NCI-H2107 (cell line): ENCODE measurements around the gene PCDHA6.
"Not testable (repeated sequence)": the region's sequence is repeated elsewhere in the genome, so short reads cannot be mapped to it uniquely, and the experiment has no call there.

Experiments
- DNase-seq: peaks from one replicate; lab custom pipeline; 2025; lab: John Stamatoyannopoulos, UW

The PCDHA6 gene

GRCh38 chr5:140821375-140822280 lies 6.1 kb upstream of the PCDHA6 start, which contains the start of gene PCDHA5:
TSS of gene PCDHA5 (plus strand) at chr5:140821613.
- no peak for DNase-seq

- no peak for DNase-seq
Observed at GRCh38 chr5:140822281-140822629, 5.5 kb upstream of the PCDHA6 start.

DNA sequence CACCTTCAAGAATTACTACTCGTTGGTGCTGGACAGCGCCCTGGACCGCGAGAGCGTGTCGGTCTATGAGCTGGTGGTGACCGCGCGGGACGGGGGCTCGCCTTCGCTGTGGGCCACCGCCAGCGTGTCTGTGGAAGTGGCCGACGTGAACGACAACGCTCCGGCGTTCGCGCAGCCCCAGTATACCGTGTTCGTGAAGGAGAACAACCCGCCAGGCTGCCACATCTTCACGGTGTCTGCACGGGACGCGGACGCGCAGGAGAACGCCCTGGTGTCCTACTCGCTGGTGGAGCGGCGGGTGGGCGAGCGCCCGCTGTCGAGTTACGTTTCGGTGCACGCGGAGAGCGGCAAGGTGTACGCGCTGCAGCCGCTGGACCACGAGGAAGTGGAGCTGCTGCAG lies 4.8 kb upstream of the PCDHA6 start:
- not testable (repeated sequence) for DNase-seq

- DNase-seq: no peak
Observed at GRCh38 chr5:140823475-140823874, 4.3 kb upstream of the PCDHA6 start.

DNA sequence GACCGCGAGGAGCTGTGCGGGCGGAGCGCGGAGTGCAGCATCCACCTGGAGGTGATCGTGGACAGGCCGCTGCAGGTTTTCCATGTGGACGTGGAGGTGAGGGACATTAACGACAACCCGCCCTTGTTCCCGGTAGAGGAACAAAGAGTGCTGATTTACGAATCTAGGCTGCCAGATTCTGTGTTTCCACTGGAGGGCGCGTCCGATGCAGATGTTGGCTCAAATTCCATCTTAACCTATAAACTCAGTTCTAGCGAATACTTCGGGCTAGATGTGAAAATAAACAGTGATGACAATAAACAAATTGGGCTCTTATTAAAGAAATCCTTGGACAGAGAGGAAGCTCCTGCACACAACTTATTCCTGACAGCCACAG lies 590 bp downstream of the PCDHA6 start:
- DNase-seq: no peak

DNA sequence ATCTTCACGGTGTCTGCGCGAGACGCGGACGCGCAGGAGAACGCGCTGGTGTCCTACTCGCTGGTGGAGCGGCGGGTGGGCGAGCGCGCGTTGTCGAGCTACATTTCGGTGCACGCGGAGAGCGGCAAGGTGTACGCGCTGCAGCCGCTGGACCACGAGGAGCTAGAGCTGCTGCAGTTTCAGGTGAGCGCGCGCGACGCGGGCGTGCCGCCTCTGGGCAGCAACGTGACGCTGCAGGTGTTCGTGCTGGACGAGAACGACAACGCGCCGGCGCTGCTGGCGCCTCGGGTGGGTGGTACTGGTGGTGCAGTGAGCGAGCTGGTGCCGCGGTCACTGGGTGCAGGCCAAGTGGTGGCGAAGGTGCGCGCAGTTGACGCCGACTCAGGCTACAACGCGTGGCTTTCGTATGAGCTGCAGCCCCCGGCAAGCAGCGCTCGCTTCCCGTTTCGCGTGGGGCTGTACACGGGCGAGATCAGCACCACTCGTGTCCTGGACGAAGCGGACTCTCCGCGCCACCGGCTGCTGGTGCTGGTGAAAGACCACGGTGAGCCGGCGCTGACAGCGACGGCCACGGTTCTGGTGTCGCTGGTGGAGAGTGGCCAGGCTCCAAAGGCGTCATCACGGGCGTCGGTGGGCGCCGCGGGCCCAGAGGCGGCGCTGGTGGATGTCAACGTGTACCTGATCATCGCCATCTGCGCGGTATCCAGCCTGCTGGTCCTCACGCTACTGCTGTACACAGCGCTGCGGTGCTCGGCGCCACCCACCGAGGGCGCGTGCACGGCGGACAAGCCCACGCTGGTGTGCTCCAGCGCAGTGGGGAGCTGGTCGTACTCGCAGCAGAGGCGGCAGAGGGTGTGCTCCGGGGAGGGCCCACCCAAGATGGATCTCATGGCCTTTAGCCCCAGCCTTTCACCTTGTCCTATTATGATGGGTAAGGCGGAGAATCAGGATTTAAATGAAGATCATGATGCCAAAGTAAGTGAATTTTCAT lies 2.0 kb downstream of the PCDHA6 start:
- DNase-seq: not testable (repeated sequence)

DNA sequence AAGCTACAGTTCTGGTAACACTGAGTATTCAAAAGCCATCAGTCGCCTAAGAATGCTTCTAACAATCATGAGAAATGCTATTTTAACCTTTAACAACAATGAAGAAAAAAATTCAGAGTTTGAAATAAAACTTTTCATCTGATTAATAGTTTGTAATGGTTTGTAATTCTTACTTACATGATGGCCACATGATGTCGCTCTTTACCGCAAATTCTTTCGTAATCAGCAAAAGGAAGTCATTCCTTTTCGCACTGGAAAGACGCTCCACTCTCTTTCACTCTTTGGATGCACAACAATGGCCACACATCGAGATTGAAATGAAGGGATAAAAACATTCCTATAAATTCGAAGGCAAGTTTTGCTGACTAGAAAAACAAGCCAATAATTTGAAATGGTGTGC lies 6.2 kb downstream of the PCDHA6 start, which contains the start of gene PCDHA7:
PCDHA7 (plus strand) TSS at position 277 of the 400 bp plus-strand sequence; CDS start at position 392, 115 bp downstream.
- DNase-seq: no peak

- DNase-seq: not testable (repeated sequence)
Observed at GRCh38 chr5:140834439-140835008, 6.8 kb downstream of the PCDHA6 start.

- DNase-seq: no peak
Observed at GRCh38 chr5:140835622-140836510, 8.1 kb downstream of the PCDHA6 start.

GRCh38 chr5:140840978-140841962 lies 13.5 kb downstream of the PCDHA6 start, which contains the start of gene PCDHA8:
TSS of gene PCDHA8 (plus strand) at chr5:140841187. CDS start at chr5:140841322, 135 bp downstream.
- no peak for DNase-seq

DNA sequence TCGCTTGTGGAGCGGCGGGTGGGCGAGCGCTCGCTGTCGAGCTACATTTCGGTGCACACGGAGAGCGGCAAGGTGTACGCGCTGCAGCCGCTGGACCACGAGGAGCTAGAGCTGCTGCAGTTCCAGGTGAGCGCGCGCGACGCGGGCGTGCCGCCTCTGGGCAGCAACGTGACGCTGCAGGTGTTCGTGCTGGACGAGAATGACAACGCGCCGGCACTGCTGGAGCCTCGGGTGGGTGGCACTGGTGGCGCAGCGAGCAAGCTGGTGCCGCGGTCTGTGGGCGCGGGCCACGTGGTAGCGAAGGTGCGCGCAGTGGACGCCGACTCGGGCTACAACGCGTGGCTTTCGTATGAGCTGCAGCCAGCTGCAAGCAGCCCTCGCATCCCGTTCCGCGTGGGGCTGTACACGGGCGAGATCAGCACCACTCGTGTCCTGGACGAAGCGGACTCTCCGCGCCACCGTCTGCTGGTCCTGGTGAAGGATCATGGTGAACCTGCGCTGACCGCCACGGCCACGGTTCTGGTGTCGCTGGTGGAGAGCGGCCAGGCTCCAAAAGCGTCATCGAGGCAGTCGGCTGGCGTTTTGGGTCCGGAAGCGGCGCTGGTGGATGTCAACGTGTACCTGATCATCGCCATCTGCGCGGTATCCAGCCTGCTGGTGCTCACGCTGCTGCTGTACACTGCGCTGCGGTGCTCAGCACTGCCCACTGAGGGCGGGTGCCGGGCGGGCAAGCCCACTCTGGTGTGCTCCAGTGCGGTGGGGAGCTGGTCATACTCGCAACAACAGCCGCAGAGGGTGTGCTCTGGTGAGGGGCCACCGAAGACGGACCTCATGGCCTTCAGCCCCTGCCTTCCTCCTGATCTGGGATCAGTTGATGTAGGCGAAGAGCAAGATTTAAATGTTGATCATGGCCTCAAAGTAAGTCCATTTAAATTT lies 15.3 kb downstream of the PCDHA6 start:
- no peak for DNase-seq

GRCh38 chr5:140848139-140849102 lies 20.7 kb downstream of the PCDHA6 start, which contains the start of gene PCDHA9:
TSS of gene PCDHA9 (plus strand) at chr5:140848382. CDS start at chr5:140848496, 114 bp downstream.
- not testable (repeated sequence) for DNase-seq

DNA sequence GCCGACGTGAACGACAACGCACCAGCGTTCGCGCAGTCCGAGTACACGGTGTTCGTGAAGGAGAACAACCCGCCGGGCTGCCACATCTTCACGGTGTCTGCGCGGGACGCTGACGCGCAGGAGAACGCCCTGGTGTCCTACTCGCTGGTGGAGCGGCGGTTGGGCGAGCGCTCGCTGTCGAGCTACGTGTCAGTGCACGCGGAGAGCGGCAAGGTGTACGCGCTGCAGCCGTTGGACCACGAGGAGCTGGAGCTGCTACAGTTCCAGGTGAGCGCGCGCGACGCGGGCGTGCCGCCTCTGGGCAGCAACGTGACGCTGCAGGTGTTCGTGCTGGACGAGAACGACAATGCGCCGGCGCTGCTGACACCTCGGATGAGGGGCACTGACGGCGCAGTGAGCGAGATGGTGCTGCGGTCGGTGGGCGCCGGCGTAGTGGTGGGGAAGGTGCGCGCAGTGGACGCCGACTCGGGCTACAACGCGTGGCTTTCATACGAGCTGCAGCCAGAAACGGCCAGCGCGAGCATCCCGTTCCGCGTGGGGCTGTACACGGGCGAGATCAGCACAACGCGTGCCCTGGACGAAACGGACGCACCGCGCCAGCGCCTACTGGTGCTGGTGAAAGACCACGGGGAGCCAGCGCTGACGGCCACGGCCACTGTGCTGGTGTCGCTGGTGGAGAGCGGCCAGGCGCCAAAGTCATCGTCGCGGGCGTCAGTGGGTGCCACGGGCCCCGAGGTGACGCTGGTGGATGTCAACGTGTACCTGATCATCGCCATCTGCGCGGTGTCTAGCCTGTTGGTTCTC lies 22.3 kb downstream of the PCDHA6 start:
- not testable (repeated sequence) for DNase-seq

DNA sequence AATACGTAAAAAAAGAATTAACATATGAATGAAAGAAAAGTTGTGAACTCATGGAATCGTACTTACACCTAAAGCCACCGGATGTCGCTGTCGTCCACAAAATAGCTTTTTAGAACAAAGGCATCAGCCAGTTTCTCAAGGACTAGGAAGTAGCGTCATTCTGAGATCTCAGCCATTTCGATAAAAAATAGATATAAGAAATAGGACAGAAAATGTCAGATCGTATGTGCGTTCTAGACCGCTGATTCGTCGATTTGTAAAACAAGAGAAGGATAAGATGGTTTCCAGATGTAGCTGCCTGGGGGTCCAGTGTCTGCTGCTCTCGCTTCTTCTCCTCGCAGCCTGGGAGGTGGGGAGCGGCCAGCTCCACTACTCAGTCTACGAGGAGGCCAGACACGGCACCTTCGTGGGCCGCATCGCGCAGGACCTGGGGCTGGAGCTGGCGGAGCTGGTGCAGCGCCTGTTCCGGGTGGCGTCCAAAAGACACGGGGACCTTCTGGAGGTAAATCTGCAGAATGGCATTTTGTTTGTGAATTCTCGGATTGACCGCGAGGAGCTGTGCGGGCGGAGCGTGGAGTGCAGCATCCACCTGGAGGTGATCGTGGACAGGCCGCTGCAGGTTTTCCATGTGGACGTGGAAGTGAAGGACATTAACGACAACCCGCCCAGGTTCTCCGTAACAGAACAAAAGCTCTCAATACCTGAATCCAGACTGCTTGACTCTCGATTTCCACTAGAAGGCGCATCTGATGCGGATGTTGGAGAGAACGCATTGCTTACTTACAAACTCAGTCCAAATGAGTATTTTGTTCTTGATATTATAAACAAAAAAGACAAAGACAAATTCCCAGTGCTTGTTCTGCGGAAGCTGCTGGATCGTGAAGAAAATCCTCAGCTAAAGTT lies 28.3 kb downstream of the PCDHA6 start, which contains the start of gene PCDHA10:
PCDHA10 (plus strand) TSS at position 126 of the 903 bp plus-strand sequence; CDS start at position 278, 152 bp downstream.
- no peak for DNase-seq
